ENCODE data around the gene NOX5.

The NOX5 gene

GRCh38 chr15:69015591-69015990 lies 1.1 kb downstream of the NOX5 start:
- no peak for DNase-seq (ENCODE audit: low read depth, low spot score)

GRCh38 chr15:69016021-69016595 lies 1.6 kb downstream of the NOX5 start:
- DNase-seq (ENCODE audit: low read depth, low spot score) = no peak
- H3K27ac ChIP-seq = no peak overlapping the region

More at GRCh38 chr15:69015591-69015990, 1.1 kb downstream of the NOX5 start:
- H3K27ac ChIP-seq = no peak overlapping the region

GRCh38 chr15:69017978-69018377 lies 3.5 kb downstream of the NOX5 start:
- no peak overlapping the region for H3K27ac ChIP-seq
- no peak for DNase-seq (ENCODE audit: low read depth, low spot score)

DNA sequence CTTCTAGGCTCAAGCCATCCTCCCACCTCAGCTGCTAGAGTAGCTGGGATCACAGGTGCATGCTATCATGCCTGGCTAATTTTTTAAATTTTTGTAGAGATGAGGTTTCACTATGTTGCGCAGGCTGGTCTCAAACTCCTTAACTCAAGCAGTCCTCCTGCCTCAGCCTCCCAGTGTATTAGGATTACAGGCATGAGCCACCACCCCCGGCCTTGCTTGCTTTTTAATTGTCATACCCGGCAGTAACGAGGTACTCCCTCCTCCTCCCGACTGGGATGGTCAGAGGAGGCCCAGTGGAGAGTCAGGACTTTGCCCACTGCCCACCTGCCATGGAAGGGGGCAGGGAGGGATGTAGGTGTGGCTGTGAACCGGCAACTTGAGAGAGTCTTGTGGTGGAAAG lies 4.5 kb downstream of the NOX5 start:
- no peak overlapping the region for H3K27ac ChIP-seq
- no peak for DNase-seq (ENCODE audit: low read depth, low spot score)

- H3K27ac ChIP-seq = no peak overlapping the region
- DNase-seq (ENCODE audit: low read depth, low spot score) = no peak
These were observed 7.4 kb downstream of the NOX5 start for GRCh38 chr15:69021895-69022294.

- no peak for DNase-seq (ENCODE audit: low read depth, low spot score)
- H3K27ac ChIP-seq = no peak overlapping the region
These were observed 10.8 kb downstream of the NOX5 start for GRCh38 chr15:69025320-69025719.

- no peak for DNase-seq (ENCODE audit: low read depth, low spot score)
- no peak overlapping the region for H3K27ac ChIP-seq
These were observed 11.9 kb downstream of the NOX5 start for GRCh38 chr15:69026355-69026754.

GRCh38 chr15:69027976-69028518 lies 13.6 kb downstream of the NOX5 start:
- H3K27ac ChIP-seq = no peak overlapping the region
- no peak for DNase-seq (ENCODE audit: low read depth, low spot score)

DNA sequence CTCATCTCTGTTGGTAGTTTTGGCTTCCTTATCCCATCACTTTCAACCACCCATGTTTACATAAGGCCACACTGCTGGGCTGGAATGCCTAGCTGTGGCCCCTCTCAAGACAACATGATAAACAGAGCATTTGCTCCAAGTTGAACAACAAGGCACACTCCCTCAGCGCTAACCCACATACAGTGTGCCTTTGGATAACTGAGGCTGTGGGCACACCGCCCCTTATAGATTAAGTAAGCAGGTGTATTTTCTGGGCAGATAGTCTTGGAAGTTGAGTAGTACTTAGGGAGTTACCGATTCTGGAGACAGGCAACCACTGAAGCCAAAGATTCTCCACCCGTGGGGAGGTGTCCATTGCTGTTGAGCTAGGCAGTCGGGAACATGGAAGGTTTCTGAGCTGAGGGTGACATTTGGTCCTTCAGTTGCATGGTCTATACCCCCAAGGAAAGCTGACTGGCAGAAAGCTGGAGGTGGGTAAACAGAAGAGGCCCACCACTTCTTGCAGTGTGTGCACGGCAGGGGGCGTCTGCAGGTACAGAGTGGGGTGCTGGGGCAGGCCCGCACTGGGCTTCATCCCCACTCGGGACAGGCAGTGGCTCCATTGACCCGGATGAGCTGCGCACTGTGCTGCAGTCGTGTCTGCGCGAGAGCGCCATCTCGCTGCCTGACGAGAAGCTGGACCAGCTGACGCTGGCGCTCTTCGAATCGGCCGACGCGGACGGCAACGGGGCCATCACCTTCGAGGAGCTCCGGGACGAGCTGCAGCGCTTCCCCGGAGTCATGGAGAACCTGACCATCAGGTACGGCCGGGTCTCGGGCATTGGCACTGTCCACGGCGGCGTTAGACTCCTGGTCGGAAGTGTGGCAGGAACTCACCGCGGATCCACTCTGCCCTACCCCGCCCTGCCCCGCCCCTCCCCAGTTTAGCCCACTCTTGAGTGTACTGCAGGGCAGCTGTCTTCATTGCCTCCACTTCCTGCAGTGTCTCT lies 16.8 kb downstream of the NOX5 start:
- DNase-seq (ENCODE audit: low read depth, low spot score) = no peak
- peak overlapping the region; percentile 12 for H3K27ac ChIP-seq

GRCh38 chr15:69032031-69032430 lies 17.5 kb downstream of the NOX5 start:
- no peak for DNase-seq (ENCODE audit: low read depth, low spot score)

DNA sequence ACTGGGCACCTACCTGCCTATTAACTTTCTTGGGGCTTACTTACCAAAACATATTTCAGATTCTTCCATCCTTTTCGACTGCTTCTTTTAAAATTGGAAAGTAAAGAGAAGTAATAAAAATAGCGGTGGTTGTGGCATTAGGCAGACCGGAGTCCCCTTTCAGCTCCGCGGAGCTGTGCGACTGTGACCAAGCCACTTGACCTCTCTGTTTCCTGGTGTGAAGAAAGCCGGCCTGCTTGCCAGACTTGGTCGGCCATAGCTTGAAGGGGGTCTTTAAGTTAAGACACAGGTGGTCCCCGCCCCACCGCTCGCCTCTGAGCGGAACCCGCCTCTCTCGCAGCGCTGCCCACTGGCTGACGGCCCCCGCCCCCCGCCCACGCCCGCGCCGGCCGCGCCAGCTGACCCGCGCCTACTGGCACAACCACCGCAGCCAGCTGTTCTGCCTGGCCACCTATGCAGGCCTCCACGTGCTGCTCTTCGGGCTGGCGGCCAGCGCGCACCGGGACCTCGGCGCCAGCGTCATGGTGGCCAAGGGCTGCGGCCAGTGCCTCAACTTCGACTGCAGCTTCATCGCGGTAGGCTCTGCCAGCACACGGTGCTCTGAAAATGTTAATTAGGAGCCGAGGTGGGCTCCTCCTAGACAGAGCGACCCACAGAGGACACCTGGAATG lies 18.3 kb downstream of the NOX5 start:
- DNase-seq (ENCODE audit: low read depth, low spot score) = no peak
- H3K27ac ChIP-seq = peak overlapping the region; percentile 12

More at GRCh38 chr15:69032031-69032430, 17.5 kb downstream of the NOX5 start:
- H3K27ac ChIP-seq = peak overlapping the region; percentile 12

- DNase-seq (ENCODE audit: low read depth, low spot score) = peak; percentile 85
- peak overlapping the region; percentile 71 for H3K27ac ChIP-seq
These were observed 19.9 kb downstream of the NOX5 start for GRCh38 chr15:69034352-69034751.

DNA sequence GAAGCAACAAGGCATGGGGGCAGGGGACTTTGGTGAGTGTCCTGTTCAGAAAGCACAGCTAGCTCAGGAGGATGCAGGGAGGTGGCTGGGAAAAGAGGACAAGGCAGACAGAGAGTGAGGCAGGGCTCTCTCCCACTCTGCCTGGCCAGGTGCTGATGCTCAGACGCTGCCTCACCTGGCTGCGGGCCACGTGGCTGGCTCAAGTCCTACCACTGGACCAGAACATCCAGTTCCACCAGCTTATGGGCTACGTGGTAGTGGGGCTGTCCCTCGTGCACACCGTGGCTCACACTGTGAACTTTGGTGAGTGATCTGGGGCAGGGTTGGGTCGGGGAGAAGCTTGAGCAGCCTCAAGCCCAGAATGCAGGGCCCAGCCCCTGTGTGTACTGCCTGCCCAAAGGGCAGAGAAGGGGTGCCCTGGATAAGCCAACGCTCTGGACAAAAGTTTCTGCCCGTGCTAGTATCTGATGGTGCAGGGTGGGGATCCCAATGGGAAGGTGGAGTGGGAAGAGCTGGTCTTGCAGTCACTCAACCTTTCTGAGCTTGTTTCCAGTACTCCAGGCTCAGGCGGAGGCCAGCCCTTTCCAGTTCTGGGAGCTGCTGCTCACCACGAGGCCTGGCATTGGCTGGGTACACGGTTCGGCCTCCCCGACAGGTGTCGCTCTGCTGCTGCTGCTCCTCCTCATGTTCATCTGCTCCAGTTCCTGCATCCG lies 20.9 kb downstream of the NOX5 start:
- peak overlapping the region; percentile 71 for H3K27ac ChIP-seq
- DNase-seq (ENCODE audit: low read depth, low spot score) = peak; percentile 87

DNA sequence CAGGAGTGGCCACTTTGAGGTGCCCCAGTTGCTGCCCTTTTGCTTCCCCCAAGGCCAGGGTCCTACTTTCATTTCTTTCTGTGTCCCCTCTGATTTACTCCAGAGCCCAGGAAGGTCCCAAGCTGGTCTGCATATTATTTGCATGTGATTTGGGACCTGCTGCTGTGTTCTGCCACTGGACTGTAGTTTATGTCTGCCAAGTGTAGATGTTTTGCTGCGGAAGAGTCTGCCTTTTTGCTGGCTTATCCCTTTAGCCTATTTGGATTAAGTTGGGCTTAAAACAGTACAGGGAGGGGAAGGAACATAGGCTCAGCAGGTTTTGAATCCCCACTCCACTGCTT lies 21.4 kb downstream of the NOX5 start:
- DNase-seq (ENCODE audit: low read depth, low spot score) = no peak
- peak overlapping the region; percentile 71 for H3K27ac ChIP-seq

- no peak for DNase-seq (ENCODE audit: low read depth, low spot score)
- no peak overlapping the region for H3K27ac ChIP-seq
These were observed 22.3 kb downstream of the NOX5 start for GRCh38 chr15:69036826-69037225.

- no peak for DNase-seq (ENCODE audit: low read depth, low spot score)
- no peak overlapping the region for H3K27ac ChIP-seq
These were observed 23.0 kb downstream of the NOX5 start for GRCh38 chr15:69037482-69037881.

DNA sequence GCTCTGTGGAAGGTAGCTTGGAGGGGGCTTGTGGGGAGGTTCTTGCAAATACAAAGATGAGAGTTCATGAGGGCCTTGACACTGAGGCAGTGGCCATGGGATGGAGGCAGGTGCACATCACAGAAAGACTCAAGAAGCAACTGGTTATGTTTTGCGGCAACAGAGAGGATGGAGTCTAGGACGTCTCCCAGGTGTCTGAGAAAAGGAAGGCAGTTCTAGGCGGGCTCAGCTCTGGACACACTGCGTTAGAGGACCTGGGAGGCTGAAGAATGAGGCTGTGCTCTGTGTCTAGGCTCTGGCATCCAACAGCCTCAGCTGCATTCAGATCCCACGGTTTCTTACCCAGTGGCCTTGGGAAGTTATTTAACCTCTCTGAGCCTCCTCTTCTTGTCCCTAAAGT lies 23.5 kb downstream of the NOX5 start:
- DNase-seq (ENCODE audit: low read depth, low spot score) = no peak
- H3K27ac ChIP-seq = no peak overlapping the region

- no peak overlapping the region for H3K27ac ChIP-seq
- DNase-seq (ENCODE audit: low read depth, low spot score) = no peak
These were observed 24.0 kb downstream of the NOX5 start for GRCh38 chr15:69038508-69038907.

GRCh38 chr15:69039516-69040225 lies 25.2 kb downstream of the NOX5 start:
- no peak for DNase-seq (ENCODE audit: low read depth, low spot score)
- no peak overlapping the region for H3K27ac ChIP-seq

DNA sequence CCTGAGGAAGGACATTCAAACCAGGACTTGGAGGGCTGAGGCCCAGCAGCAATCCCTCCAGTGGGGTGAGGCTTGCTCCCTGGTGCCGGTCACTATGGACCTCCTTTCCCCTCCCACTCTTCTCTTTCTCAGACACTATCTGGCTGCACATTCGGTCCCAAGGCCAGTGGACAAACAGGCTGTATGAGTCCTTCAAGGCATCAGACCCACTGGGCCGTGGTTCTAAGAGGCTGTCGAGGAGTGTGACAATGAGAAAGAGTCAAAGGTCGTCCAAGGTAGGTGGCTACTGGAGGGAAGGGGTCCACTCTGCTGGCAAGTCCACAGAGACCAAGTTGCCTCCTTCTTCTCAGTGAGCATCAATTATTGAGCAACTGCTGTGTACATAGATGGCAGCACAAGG lies 28.0 kb downstream of the NOX5 start:
- DNase-seq (ENCODE audit: low read depth, low spot score) = no peak

More for the DNA sequence above, 28.0 kb downstream of the NOX5 start:
- no peak overlapping the region for H3K27ac ChIP-seq

All from epithelial cell of prostate (primary cell).